Measurements from ENCODE around the gene LDB2. TPM values are rescaled to one million over a fixed set of nuclear protein-coding genes. Genes with fewer than 3 reads are reported as not detected.

The LDB2 gene
- total and polyA plus RNA-seq, 3 donors from 2014 or later = 14.6 to 17.8 (median 15.7) TPM

GRCh38 chr4:16598597-16599206 is 299.7 kb downstream of the LDB2 start:
- Histone ChIP-seq H3K4me1 (no peaks in the 10 kb centered on the region), H3K9me3 (no peaks in the 10 kb centered on the region), H3K4me3 (no peak overlapping the region), H3K27me3 (no peaks in the 10 kb centered on the region), H3K27ac (no peak overlapping the region), H3K36me3 (ENCODE audit: low read depth, missing control alignments) (no peaks in the 10 kb centered on the region)
- intact Hi-C loops (cut with DNase I; ENCODE audit: low total_unique reads) = no loop called here
- DNase-seq = no peak
- no peak for TF ChIP-seq POLR2A (IDR thresholded peaks at IDR 0.05)
- TF ChIP-seq, protein P1, sequence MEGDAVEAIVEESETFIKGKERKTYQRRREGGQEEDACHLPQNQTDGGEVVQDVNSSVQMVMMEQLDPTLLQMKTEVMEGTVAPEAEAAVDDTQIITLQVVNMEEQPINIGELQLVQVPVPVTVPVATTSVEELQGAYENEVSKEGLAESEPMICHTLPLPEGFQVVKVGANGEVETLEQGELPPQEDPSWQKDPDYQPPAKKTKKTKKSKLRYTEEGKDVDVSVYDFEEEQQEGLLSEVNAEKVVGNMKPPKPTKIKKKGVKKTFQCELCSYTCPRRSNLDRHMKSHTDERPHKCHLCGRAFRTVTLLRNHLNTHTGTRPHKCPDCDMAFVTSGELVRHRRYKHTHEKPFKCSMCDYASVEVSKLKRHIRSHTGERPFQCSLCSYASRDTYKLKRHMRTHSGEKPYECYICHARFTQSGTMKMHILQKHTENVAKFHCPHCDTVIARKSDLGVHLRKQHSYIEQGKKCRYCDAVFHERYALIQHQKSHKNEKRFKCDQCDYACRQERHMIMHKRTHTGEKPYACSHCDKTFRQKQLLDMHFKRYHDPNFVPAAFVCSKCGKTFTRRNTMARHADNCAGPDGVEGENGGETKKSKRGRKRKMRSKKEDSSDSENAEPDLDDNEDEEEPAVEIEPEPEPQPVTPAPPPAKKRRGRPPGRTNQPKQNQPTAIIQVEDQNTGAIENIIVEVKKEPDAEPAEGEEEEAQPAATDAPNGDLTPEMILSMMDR (IDR thresholded peaks at IDR 0.05) = no peak
- 69 to 73% methylated on average over 7 of the region's 7 CpGs for WGBS, 2 donors

GRCh38 chr4:16597845-16598596 is 300.4 kb downstream of the LDB2 start:
- intact Hi-C loops (cut with DNase I; ENCODE audit: low total_unique reads) = no loop called here
- 79 to 83% methylated on average over 6 of the region's 6 CpGs for WGBS, 2 donors

DNA sequence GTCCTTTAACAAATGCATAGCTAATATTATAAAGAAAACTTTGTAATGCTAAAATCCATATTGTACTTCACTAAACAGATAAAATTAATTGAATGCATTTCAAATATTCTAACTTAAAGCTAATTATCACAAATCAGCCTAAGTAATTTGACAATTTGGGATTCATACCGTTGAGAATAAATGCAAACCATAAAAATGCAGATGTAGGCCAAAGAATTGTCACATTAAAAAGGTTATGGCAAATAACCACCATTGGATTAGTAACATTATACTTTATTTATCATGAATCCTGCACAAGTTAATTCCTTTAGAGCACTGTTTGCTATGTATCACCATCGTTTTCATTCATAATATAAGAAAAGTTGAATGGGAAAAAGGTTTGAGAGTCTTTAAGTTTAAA is 301.0 kb downstream of the LDB2 start:
- TF ChIP-seq POLR2A (IDR thresholded peaks at IDR 0.05) = no peak
- TF ChIP-seq, protein P1 (IDR thresholded peaks at IDR 0.05) = no peak
- Histone ChIP-seq H3K4me1 (no peaks in the 10 kb centered on the region), H3K9me3 (no peaks in the 10 kb centered on the region), H3K27me3 (no peaks in the 10 kb centered on the region), H3K27ac (no peak overlapping the region), H3K36me3 (ENCODE audit: low read depth, missing control alignments) (no peaks in the 10 kb centered on the region), H3K4me3 (no peak overlapping the region)
- intact Hi-C loops (cut with DNase I; ENCODE audit: low total_unique reads) = no loop called here
- WGBS, 2 donors = 48 to 50% methylated on average over 2 of the region's 2 CpGs
- DNase-seq = no peak

More at GRCh38 chr4:16597845-16598596, 300.4 kb downstream of the LDB2 start:
- no peaks in the 10 kb centered on the region for H3K27me3 ChIP-seq
- no peak for DNase-seq
- no peaks in the 10 kb centered on the region for H3K9me3 ChIP-seq
- no peak overlapping the region for H3K27ac ChIP-seq
- no peak overlapping the region for H3K4me3 ChIP-seq
- TF ChIP-seq, protein P1 (IDR thresholded peaks at IDR 0.05) = no peak
- no peak for TF ChIP-seq POLR2A (IDR thresholded peaks at IDR 0.05)
- no peaks in the 10 kb centered on the region for H3K36me3 ChIP-seq (ENCODE audit: low read depth, missing control alignments)
- no peaks in the 10 kb centered on the region for H3K4me1 ChIP-seq

- H3K27me3 ChIP-seq = no peaks in the 10 kb centered on the region
- no peak for TF ChIP-seq POLR2A (IDR thresholded peaks at IDR 0.05)
- TF ChIP-seq, protein P1 (IDR thresholded peaks at IDR 0.05) = no peak
- H3K4me3 ChIP-seq = no peak overlapping the region
- H3K4me1 ChIP-seq = no peaks in the 10 kb centered on the region
- WGBS, 2 donors = 79 to 88% methylated on average over 2 of the region's 2 CpGs
- intact Hi-C loops (cut with DNase I; ENCODE audit: low total_unique reads) = no loop called here
- no peak overlapping the region for H3K27ac ChIP-seq
- no peaks in the 10 kb centered on the region for H3K36me3 ChIP-seq (ENCODE audit: low read depth, missing control alignments)
- DNase-seq = no peak
- H3K9me3 ChIP-seq = no peaks in the 10 kb centered on the region
These were observed 302.2 kb downstream of the LDB2 start for GRCh38 chr4:16596267-16596666.
